HepG2 (cell line): ENCODE results near the gene ST6GALNAC3. TPM values are rescaled to one million over a fixed set of nuclear protein-coding genes. Genes with fewer than 3 reads are reported as not detected.

ENCODE experiments used
- ATAC-seq: fragments of 200-7000 bp; cut with Tn5 transposase; 3 replicates; pipeline ENCODE4 v1.9.1; 2020; ENCODE audit warnings: mild to moderate bottlenecking, moderate library complexity
- BruUV-seq: library from RNA; stranded (reverse); fragments of 400-500 nt; replicated peaks from 2 replicates; lab custom pipeline; 2021; lab: Mats Ljungman, UMichigan
- CTCF ChIA-PET: fragments of 300-600 bp; formaldehyde crosslinking; extraction: SDS; loops from one replicate; lab custom pipeline; 2021; ENCODE audit warnings: low total read pairs, inconsistent platforms, low intra/inter-chr PET ratio; lab: Yijun Ruan, JAX
- POLR2A ChIA-PET: fragments of 350-600 bp; sonication (Branson Sonifier 250); formaldehyde crosslinking; loops from one replicate; lab custom pipeline; 2020; ENCODE audit warnings: antibody characterized with exemption, inconsistent platforms; lab: Yijun Ruan, JAX
- DNase-seq: peaks from one replicate; pipeline ENCODE4 v3.0.0-alpha.2; 2015; ENCODE audit warnings: low spot score
- FAIRE-seq: peaks from 3 replicates; lab custom pipeline; 2011; peaks lifted over from hg19 to GRCh38; lab: Jason Lieb, UNC
- H2AFZ ChIP-seq: one replicate; pipeline ENCODE4 v1.6.1; 2011; ENCODE audit warnings: low read length, inconsistent platforms
- H3K27ac ChIP-seq: fragments of 300-600 bp; 3 replicates; pipeline ENCODE4 v1.8.0; 2011; ENCODE audit warnings: mixed run types, mild to moderate bottlenecking, mixed read lengths, low read length, inconsistent platforms; ENCODE audit not compliant: insufficient read depth; ENCODE audit errors: extremely low read length
- H3K27me3 ChIP-seq, 2 experiments: fragments of 200-600 bp in 1 of 2; 2 replicates in 1 of 2; 3 replicates in 1 of 2; pipeline versions ENCODE4 v1.6.0 to v1.8.0; 2011; ENCODE audit warnings: low read length in 2 of 2, mild to moderate bottlenecking in 2 of 2, moderate library complexity in 2 of 2, inconsistent platforms in 1 of 2; ENCODE audit not compliant: insufficient read depth in 2 of 2, control insufficient read depth in 1 of 2
- H3K36me3 ChIP-seq, 2 experiments: fragments of 200-600 bp in 1 of 2; replicated peaks in 1 of 2; 2 replicates in 1 of 2; 3 replicates in 1 of 2; pipeline versions ENCODE4 v1.5.1 to v1.8.0; 2011; ENCODE audit warnings: low read length in 2 of 2, inconsistent platforms in 1 of 2; ENCODE audit not compliant: insufficient read depth in 2 of 2, control insufficient read depth in 1 of 2
- H3K4me1 ChIP-seq: 2 replicates; pipeline ENCODE4 v1.5.1; 2012; ENCODE audit warnings: low read length, inconsistent platforms; ENCODE audit not compliant: insufficient read depth
- H3K4me2 ChIP-seq: 2 replicates; pipeline ENCODE4 v1.6.0; 2011; ENCODE audit warnings: low read depth, low read length, inconsistent platforms
- H3K4me3 ChIP-seq, 3 experiments: fragments of 200-600 bp in 1 of 3; sonication (generic), shearing (Covaris generic) in 1 of 3; replicated peaks in 1 of 3; 2 replicates each; pipeline ENCODE4 v1.5.1; 2011 to 2016; ENCODE audit warnings: low read length in 3 of 3, inconsistent platforms in 2 of 3, low read depth in 2 of 3, mild to moderate bottlenecking in 2 of 3, control low read depth in 1 of 3, mixed read lengths in 1 of 3; ENCODE audit not compliant: insufficient read depth in 1 of 3
- H3K79me2 ChIP-seq: one replicate; pipeline ENCODE4 v1.6.1; 2011; ENCODE audit warnings: low read length, inconsistent platforms; ENCODE audit not compliant: insufficient read depth
- H3K9ac ChIP-seq: 2 replicates; pipeline ENCODE4 v1.6.0; 2011; ENCODE audit warnings: mild to moderate bottlenecking, low read depth, low read length, inconsistent platforms; ENCODE audit not compliant: insufficient read depth
- H3K9me3 ChIP-seq: 2 replicates; pipeline ENCODE4 v1.5.1; 2012; ENCODE audit warnings: mild to moderate bottlenecking, low read length
- H4K20me1 ChIP-seq: 2 replicates; pipeline ENCODE4 v1.6.0; 2011; ENCODE audit warnings: inconsistent platforms, mild to moderate bottlenecking, low read length, moderate library complexity; ENCODE audit not compliant: insufficient read depth
- HOXA5 ChIP-seq: sonication (generic); formaldehyde crosslinking; IDR thresholded peaks from 2 replicates; pipeline ENCODE4 v1.4.0; 2020; ENCODE audit warnings: missing genetic modification reagents
- KLF15 ChIP-seq: sonication (generic); formaldehyde crosslinking; IDR thresholded peaks from 2 replicates; pipeline ENCODE4 v1.8.1; 2023; ENCODE audit warnings: borderline replicate concordance, mild to moderate bottlenecking, inconsistent platforms, missing genetic modification reagents, mixed read lengths
- MYNN ChIP-seq: sonication (generic); formaldehyde crosslinking; IDR thresholded peaks from 2 replicates; pipeline ENCODE4 v1.4.0; 2020; ENCODE audit warnings: mild to moderate bottlenecking, low read depth, missing genetic modification reagents
- NR2F6 ChIP-seq, 2 experiments: IDR thresholded peaks; 2 replicates each; pipeline ENCODE4 v1.6.1; 2016; ENCODE audit warnings: antibody characterized with exemption in 1 of 2, mild to moderate bottlenecking in 1 of 2
- SATB2 ChIP-seq: sonication (generic); formaldehyde crosslinking; IDR thresholded peaks from 2 replicates; pipeline ENCODE4 v1.5.0; 2020; ENCODE audit warnings: missing genetic modification reagents
- ZKSCAN5 ChIP-seq: sonication (generic); formaldehyde crosslinking; IDR thresholded peaks from 2 replicates; pipeline ENCODE4 v1.5.1; 2020; ENCODE audit warnings: mild to moderate bottlenecking, missing genetic modification reagents
- ZNF263 ChIP-seq: sonication (generic); formaldehyde crosslinking; IDR thresholded peaks from 2 replicates; pipeline ENCODE4 v1.4.0; 2020; ENCODE audit warnings: missing genetic modification reagents
- WGBS: methylation state at CpG from one replicate; pipeline ENCODE4 v1.1.6; 2017; ENCODE audit warnings: low lambda C conversion rate; 5-methylcytosine and 5-hydroxymethylcytosine counted together
- in situ Hi-C: cut with HindIII; loops from 2 replicates; pipeline ENCODE4 v1.10.0; 2017; ENCODE audit warnings: low pct_unique_long_range_greater_than_20kb; ENCODE audit not compliant: extremely low pct_ligation_motif_present
- intact Hi-C: fragments of 100-400 bp; cut with micrococcal nuclease; formaldehyde crosslinking; loops from one replicate; pipeline ENCODE4 v1.10.0; 2022; ENCODE audit not compliant: unreplicated experiment
- polyA plus RNA-seq, 8 experiments: library from polyadenylated mRNA; depleted of rRNA in 3 of 8; stranded (reverse) in 7 of 8; unstranded in 1 of 8; fragments of >200 nt; fragmentation: Illumina TruSeq in 4 of 8; extraction: Trizol in 4 of 8; gene quantifications; 2 replicates each; pipeline versions ENCODE4 v1.2.1 to v1.2.3, GENCODE V29; 2011 to 2016; ENCODE audit warnings: low read depth in 4 of 8, missing spikeins in 1 of 8, mixed read lengths in 1 of 8; ENCODE audit not compliant: insufficient read depth in 1 of 8
- total RNA-seq, 5 experiments: library from RNA; depleted of rRNA; stranded (reverse); fragments of >200 nt; fragmentation: Illumina TruSeq; extraction: Trizol; gene quantifications; 2 replicates each; pipeline ENCODE4 v1.2.3, GENCODE V29; 2016; ENCODE audit warnings: low read depth in 1 of 5
- TF ChIP-seq, protein P1 (sequence below): sonication (generic); formaldehyde crosslinking; IDR thresholded peaks from 2 replicates; pipeline ENCODE4 v1.4.0; 2020; ENCODE audit warnings: missing genetic modification reagents, borderline replicate concordance
- TF ChIP-seq, protein P2 (sequence below): sonication (generic); formaldehyde crosslinking; IDR thresholded peaks from 2 replicates; pipeline ENCODE4 v1.4.0; 2020; ENCODE audit warnings: missing genetic modification reagents

Gene ST6GALNAC3
- total and polyA plus RNA-seq, 2 of the 13 experiments (the other 11 are each of a cell fraction or from before 2014, with no cell fraction given): not detected

DNA sequence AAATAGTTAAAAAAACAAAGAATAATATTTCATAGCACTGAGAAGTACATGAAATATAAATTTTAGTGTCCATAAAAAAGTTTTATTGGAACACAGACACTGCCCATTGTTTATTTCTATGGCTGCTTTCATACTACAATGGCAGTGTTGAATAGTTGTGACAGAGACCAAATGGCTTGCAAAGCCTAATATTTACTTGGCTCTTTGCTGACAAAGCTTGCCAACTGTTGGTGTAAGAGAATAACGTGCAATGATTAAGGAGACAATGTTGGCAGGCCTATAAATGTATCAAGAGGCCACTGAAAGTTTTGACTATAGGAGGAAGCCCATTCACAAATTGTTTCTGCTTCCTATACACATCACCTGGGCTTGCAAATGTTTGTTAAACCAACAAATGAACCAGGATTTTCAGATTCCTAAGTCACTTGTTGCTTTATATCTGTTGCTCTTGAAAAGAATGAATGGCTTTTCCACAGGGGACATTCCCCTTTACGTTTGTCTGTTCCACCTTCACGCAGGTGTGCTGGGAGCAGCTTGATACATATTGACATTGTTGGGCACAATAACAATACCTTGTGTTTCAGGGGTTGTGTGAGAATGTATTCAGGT lies 5.5 kb upstream of the ST6GALNAC3 start (continued):
- TF ChIP-seq, protein P1, sequence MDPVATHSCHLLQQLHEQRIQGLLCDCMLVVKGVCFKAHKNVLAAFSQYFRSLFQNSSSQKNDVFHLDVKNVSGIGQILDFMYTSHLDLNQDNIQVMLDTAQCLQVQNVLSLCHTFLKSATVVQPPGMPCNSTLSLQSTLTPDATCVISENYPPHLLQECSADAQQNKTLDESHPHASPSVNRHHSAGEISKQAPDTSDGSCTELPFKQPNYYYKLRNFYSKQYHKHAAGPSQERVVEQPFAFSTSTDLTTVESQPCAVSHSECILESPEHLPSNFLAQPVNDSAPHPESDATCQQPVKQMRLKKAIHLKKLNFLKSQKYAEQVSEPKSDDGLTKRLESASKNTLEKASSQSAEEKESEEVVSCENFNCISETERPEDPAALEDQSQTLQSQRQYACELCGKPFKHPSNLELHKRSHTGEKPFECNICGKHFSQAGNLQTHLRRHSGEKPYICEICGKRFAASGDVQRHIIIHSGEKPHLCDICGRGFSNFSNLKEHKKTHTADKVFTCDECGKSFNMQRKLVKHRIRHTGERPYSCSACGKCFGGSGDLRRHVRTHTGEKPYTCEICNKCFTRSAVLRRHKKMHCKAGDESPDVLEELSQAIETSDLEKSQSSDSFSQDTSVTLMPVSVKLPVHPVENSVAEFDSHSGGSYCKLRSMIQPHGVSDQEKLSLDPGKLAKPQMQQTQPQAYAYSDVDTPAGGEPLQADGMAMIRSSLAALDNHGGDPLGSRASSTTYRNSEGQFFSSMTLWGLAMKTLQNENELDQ (CRISPR knock-in tag): no peak
- TF ChIP-seq, all 625 proteins: peak for 0

DNA sequence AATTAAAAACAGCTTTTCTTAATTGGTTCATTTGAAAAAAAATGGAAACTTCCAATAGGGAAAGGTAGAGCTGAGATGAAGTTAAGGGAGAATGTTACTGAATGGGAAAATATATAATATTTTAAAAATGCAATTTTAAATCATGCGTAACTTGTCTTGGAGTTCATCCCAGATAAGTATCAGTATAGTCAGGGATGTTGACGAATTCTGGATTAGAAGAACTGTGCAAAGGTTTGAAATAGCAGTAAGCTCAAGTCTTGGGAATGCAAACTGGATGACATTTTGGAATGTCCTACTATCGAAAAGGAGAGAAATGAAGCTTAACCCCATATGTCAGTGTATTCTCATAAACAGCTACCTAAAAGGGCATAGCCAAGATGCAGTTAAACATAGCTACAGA lies 4.0 kb upstream of the ST6GALNAC3 start:
- no peak for FAIRE-seq
- intact Hi-C loops: no loop called here
- 35% methylated on average over 3 of the region's 3 CpGs for WGBS
- H3K4me2 ChIP-seq: no peak overlapping the region
- H4K20me1 ChIP-seq: no peaks in the 10 kb centered on the region
- no peak for ATAC-seq
- H3K9ac ChIP-seq: no peak overlapping the region
- ChIA-PET CTCF (no interaction called here), POLR2A (interaction anchor here (0.6 kb wide), 1 partner anchor 54 kb away, joined by 3 read pairs; no protein-coding TSS in a partner anchor)
- no peak for TF ChIP-seq ZNF263 (CRISPR knock-in tag)
- no peak for TF ChIP-seq MYNN (CRISPR knock-in tag)
- no peak for TF ChIP-seq SATB2 (CRISPR knock-in tag)
- TF ChIP-seq, protein P2, sequence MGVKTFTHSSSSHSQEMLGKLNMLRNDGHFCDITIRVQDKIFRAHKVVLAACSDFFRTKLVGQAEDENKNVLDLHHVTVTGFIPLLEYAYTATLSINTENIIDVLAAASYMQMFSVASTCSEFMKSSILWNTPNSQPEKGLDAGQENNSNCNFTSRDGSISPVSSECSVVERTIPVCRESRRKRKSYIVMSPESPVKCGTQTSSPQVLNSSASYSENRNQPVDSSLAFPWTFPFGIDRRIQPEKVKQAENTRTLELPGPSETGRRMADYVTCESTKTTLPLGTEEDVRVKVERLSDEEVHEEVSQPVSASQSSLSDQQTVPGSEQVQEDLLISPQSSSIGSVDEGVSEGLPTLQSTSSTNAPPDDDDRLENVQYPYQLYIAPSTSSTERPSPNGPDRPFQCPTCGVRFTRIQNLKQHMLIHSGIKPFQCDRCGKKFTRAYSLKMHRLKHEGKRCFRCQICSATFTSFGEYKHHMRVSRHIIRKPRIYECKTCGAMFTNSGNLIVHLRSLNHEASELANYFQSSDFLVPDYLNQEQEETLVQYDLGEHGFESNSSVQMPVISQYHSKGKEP (CRISPR knock-in tag): no peak
- no peak for TF ChIP-seq NR2F6 (IDR thresholded peaks at IDR 0.05)
- no peak for TF ChIP-seq NR2F6 (CRISPR knock-in tag; IDR thresholded peaks at IDR 0.05)
- no peak for TF ChIP-seq KLF15 (CRISPR knock-in tag)
- TF ChIP-seq HOXA5 (CRISPR knock-in tag): no peak
- TF ChIP-seq ZKSCAN5: no peak
- H3K27ac ChIP-seq: no peak overlapping the region
- in situ Hi-C loops: no loop called here
- no peaks in the 10 kb centered on the region for H3K79me2 ChIP-seq
- BruUV-seq: no TSS peak
- H3K36me3 ChIP-seq: no peaks in the 10 kb centered on the region
- peaks cover 0 to 20% of the 10 kb centered on the region in 2 experiments; a peak in 3 of 5 replicates for H3K27me3 ChIP-seq
- DNase-seq: no peak
- no peak overlapping the region for H2AFZ ChIP-seq
- H3K4me3 ChIP-seq: no peak overlapping the region
- no peaks in the 10 kb centered on the region for H3K9me3 ChIP-seq
- H3K4me1 ChIP-seq: 0 out of 2 replicates have a peak, but pooled peaks cover 5% of the 10 kb centered on the region
